Germinal center (tissue), 1 donor: ENCODE results near the gene DNAAF2.

Experiments
- DNase-seq: peaks from one replicate; pipeline ENCODE4 v3.0.0; 2012; ENCODE audit warnings: mixed read lengths, low spot score

Gene DNAAF2

DNA sequence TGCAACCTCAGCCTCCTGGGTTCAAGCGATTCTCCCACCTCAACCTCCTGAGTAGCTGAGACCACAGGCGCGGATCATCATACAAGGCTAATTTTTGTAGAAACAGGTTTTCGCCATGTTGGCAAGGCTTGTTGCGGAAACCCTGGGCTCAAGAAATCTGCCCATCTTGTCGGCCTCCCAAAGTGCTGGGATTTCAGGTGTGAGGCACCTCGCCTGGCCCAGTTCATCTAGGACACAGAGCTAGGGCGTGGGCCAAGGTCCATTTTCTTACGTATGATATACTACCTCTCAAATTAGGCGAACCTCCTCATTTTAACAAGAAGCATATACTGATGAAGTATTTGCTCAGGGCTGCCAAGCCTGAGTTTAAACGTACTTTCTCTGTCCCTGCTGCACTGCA lies 51.0 kb downstream of the DNAAF2 start:
- DNase-seq, result no peak

DNA sequence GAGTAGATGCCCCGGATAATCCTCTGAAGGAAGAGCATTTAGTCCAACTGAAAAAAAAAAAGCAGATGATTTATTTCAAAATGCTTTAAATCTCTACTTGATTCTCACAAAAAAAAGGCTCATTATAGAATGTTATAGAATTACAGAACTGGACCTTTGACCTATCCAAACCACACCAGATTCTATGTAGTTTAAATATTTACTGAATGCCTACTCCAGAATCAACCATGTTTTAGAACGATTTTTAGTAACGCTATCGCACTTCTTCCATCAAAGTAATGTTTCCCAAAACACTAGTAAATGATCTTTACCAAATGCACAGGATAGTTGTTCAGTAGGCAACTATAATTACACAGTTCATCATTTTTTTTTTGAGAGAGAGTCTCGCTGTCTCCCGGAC lies 51.4 kb downstream of the DNAAF2 start:
- no peak for DNase-seq

- DNase-seq, result no peak
Observed at GRCh38 chr14:49582113-49582977, 52.7 kb downstream of the DNAAF2 start.

- DNase-seq, result no peak
Observed at GRCh38 chr14:49581209-49582112, 53.6 kb downstream of the DNAAF2 start.

GRCh38 chr14:49579841-49580240 lies 55.2 kb downstream of the DNAAF2 start:
- DNase-seq, result no peak

DNA sequence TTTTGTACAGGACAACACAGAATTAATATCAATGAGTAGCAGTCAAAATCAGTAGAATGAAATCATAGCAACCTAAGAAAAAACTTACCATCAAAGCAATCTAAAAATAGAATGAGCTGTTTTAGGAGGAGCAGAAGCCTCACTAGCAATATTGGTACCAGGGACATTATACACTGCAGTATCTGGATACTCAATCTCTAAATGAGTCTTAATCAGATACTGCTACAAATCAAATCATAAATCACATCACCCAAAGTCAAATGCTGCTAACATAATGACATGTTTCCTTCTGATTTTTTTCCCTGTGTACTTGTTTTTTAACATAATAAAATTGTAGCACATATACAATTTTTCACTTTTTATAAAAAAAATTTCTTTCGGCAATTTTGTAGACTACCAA lies 56.9 kb downstream of the DNAAF2 start:
- no peak for DNase-seq
